ENCODE results near the gene SHROOM2. TPM values are rescaled to one million over a fixed set of nuclear protein-coding genes. Genes with fewer than 3 reads are reported as not detected.

SHROOM2 gene
- total and polyA plus RNA-seq, 7 donors = 0.71 to 3.0 (median 1.8) TPM

DNA sequence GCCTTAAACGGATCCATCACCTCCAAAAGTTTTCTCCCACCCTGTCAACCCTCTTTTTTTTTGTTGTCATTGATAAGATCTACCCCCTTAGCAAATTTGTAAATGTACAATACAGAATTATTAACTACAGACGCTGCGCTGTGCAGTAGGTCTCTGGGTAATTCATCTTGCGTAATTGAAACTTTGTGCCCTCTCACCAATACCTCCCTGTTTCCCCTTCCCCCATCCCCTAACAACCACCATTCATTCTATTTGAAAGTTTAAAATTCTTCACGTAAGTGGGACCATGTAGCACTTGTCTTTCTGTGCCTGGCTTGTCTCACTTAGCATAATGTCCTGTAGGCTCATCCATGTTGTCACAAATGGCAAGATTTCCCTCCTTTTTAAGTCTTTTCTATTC is 135.2 kb downstream of the SHROOM2 start:
- Histone ChIP-seq H3K4me3 (no peak overlapping the region), H3K27ac (no peak overlapping the region), H3K27me3 (no peaks in the 10 kb centered on the region), H3K4me1 (peaks cover 0 to 4% (median 0%) of the 10 kb centered on the region in 4 donors), H3K9me3 (no peaks in the 10 kb centered on the region), H3K36me3 (no peaks in the 10 kb centered on the region)
- TF ChIP-seq POLR2AphosphoS5 (IDR thresholded peaks at IDR 0.05) (no peak), POLR2A (IDR thresholded peaks at IDR 0.05) (no peak), EP300 (IDR thresholded peaks at IDR 0.05) (no peak)
- TF ChIP-seq, protein P1, sequence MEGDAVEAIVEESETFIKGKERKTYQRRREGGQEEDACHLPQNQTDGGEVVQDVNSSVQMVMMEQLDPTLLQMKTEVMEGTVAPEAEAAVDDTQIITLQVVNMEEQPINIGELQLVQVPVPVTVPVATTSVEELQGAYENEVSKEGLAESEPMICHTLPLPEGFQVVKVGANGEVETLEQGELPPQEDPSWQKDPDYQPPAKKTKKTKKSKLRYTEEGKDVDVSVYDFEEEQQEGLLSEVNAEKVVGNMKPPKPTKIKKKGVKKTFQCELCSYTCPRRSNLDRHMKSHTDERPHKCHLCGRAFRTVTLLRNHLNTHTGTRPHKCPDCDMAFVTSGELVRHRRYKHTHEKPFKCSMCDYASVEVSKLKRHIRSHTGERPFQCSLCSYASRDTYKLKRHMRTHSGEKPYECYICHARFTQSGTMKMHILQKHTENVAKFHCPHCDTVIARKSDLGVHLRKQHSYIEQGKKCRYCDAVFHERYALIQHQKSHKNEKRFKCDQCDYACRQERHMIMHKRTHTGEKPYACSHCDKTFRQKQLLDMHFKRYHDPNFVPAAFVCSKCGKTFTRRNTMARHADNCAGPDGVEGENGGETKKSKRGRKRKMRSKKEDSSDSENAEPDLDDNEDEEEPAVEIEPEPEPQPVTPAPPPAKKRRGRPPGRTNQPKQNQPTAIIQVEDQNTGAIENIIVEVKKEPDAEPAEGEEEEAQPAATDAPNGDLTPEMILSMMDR (IDR thresholded peaks at IDR 0.05) = no peak
- WGBS, 2 donors = 94 to 97% methylated on average over 5 of the region's 5 CpGs
- intact Hi-C loops (cut with DNase I) = no loop called here
- DNase-seq = no peak

DNA sequence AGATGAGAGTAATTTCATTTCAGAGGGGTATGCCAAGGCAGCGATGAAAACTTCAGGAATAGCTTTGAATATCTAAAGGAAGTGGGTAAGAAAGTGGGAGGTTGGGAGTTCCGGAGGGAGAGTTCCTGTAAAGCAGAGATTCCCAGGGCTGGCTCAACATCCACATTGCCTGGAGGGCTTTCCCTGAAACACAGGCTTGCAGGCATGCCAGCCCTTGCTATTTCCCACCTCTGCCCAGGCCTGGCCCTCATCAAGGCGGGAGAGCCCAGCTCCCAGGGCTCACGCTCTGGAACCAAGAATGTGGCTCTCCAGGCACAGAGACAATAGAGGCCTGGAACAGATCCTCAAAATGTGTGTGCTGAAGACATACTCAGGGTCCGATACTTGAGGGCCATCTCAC is 137.1 kb downstream of the SHROOM2 start:
- H3K9me3 ChIP-seq = no peaks in the 10 kb centered on the region
- no peak overlapping the region for H3K27ac ChIP-seq
- no peaks in the 10 kb centered on the region for H3K27me3 ChIP-seq
- no peak overlapping the region for H3K4me3 ChIP-seq
- no peak for DNase-seq
- peaks cover 0 to 4% (median 0%) of the 10 kb centered on the region in 4 donors for H3K4me1 ChIP-seq
- intact Hi-C loops (cut with DNase I) = no loop called here
- H3K36me3 ChIP-seq = no peaks in the 10 kb centered on the region
- WGBS, 2 donors = 89 to 96% methylated on average over 5 of the region's 5 CpGs
- TF ChIP-seq POLR2AphosphoS5 (IDR thresholded peaks at IDR 0.05) = no peak
- no peak for TF ChIP-seq EP300 (IDR thresholded peaks at IDR 0.05)
- TF ChIP-seq, protein P1 (IDR thresholded peaks at IDR 0.05) = no peak
- TF ChIP-seq POLR2A (IDR thresholded peaks at IDR 0.05) = no peak

DNA sequence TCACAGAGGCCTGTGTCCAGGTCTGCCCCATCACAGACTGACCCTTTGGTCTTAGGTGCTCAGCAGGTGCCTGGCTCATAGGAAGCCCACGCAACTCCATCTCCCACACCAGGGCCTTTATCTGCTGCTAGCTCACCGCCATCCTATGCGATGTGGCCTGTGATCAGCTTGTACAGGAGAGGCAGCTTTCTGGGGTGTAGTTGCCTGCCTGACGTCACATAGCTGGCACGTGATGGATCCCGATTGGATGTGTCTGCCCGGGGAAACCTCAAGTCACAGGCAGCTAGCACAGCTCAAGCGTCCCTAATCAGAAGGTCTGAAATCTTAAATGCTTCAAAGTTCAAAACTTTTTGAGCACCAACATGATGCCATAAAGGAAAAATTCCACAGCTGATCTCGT is 139.8 kb downstream of the SHROOM2 start:
- DNase-seq = no peak
- H3K9me3 ChIP-seq = no peaks in the 10 kb centered on the region
- intact Hi-C loops (cut with DNase I) = no loop called here
- no peaks in the 10 kb centered on the region for H3K27me3 ChIP-seq
- H3K4me1 ChIP-seq = peaks cover 0 to 4% (median 0%) of the 10 kb centered on the region in 4 donors
- 95 to 96% methylated on average over 9 of the region's 9 CpGs for WGBS, 2 donors
- H3K36me3 ChIP-seq = no peaks in the 10 kb centered on the region
- no peak overlapping the region for H3K27ac ChIP-seq
- no peak overlapping the region for H3K4me3 ChIP-seq
- no peak for TF ChIP-seq EP300 (IDR thresholded peaks at IDR 0.05)
- no peak for TF ChIP-seq POLR2A (IDR thresholded peaks at IDR 0.05)
- TF ChIP-seq, protein P1 (IDR thresholded peaks at IDR 0.05) = no peak
- TF ChIP-seq POLR2AphosphoS5 (IDR thresholded peaks at IDR 0.05) = no peak

DNA sequence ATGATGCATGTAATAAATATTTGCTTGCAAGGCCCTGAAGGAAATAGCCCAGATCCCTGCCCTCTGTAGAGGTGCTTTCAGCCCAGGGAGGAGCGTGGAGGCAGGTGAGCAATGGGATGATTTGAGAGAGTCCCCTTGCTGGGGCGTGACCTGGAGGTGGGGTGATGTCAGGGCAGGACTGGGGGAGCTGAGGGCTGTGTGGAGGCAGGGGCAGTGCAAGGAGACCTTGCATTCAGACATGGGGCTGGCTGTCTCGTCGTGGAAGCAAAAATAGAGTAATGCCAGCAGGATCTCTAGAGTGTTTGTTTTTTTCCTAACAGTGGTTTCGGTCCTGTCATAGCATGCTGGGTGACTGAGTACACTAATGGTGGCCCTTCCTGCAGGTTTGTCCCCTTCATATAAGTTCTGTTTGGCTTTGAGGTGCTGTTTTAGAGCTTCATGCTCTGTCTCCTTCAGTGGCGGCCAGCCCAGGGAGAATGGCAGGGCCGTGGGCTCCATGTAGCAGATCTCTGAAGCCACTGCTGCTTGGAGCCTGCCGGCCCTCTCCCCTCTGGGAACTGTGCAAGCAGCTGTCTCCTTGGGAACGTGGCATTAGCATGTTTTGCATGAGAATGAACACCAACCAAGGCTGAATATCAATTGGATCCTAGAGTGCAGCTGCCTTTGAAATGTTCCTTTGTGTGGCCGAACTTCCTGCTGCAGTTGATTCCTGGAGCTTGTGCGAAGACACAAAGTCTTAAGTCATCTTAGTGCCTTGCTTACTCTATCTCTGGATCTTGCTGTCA is 141.7 kb downstream of the SHROOM2 start:
- Histone ChIP-seq H3K36me3 (no peaks in the 10 kb centered on the region), H3K9me3 (no peaks in the 10 kb centered on the region), H3K27ac (no peak overlapping the region), H3K4me1 (peaks cover 0 to 4% (median 0%) of the 10 kb centered on the region in 4 donors), H3K27me3 (no peaks in the 10 kb centered on the region), H3K4me3 (no peak overlapping the region)
- WGBS, 2 donors = 81% methylated on average over 11 of the region's 11 CpGs
- intact Hi-C loops (cut with DNase I) = no loop called here
- no peak for DNase-seq
- no peak for TF ChIP-seq POLR2AphosphoS5 (IDR thresholded peaks at IDR 0.05)
- no peak for TF ChIP-seq EP300 (IDR thresholded peaks at IDR 0.05)
- TF ChIP-seq, protein P1 (IDR thresholded peaks at IDR 0.05) = no peak
- no peak for TF ChIP-seq POLR2A (IDR thresholded peaks at IDR 0.05)
